GM12865 (cell line): ENCODE results near the gene ACIN1.
A peak's percentile ranks its signal among the peaks of the same experiment; 100 is the strongest.

Experiments
- DNase-seq: peaks from one replicate; pipeline ENCODE4 v3.0.0; 2010; ENCODE audit warnings: low read depth
- H3K4me3 ChIP-seq: 2 replicates; pipeline ENCODE4 v1.5.1; 2011; ENCODE audit warnings: mild to moderate bottlenecking, low read depth, low read length, control low read depth
- CTCF ChIP-seq: IDR thresholded peaks from 2 replicates; pipeline ENCODE4 v1.5.1; 2011; ENCODE audit warnings: low read length, control low read depth, low read depth, inconsistent platforms; ENCODE audit not compliant: insufficient read depth; ENCODE audit errors: missing control alignments

The ACIN1 gene

GRCh38 chr14:23009939-23010726 is 84.8 kb downstream of the ACIN1 start, which contains the start of gene C14orf93:
TSS of gene C14orf93 (minus strand) at chr14:23010143. CDS start at chr14:22999023, 11,120 bp downstream.
- no peak for TF ChIP-seq CTCF
- peak within 1 kb of the TSS; percentile 74 for H3K4me3 ChIP-seq
- peak; percentile 87 for DNase-seq

- H3K4me3 ChIP-seq, result peak overlapping the region; percentile 74
- no peak for DNase-seq
- no peak for TF ChIP-seq CTCF
These were observed 85.4 kb downstream of the ACIN1 start for GRCh38 chr14:23009483-23009938.

- no peak for TF ChIP-seq CTCF
- peak; percentile 33 for DNase-seq
- peak overlapping the region; percentile 74 for H3K4me3 ChIP-seq
These were observed 86.1 kb downstream of the ACIN1 start for GRCh38 chr14:23008831-23009230.
